ENCODE measurements around the gene LGALS9B.
"Not testable (repeated sequence)": the region's sequence is repeated elsewhere in the genome, so short reads cannot be mapped to it uniquely, and the experiment has no call there.

LGALS9B gene

DNA sequence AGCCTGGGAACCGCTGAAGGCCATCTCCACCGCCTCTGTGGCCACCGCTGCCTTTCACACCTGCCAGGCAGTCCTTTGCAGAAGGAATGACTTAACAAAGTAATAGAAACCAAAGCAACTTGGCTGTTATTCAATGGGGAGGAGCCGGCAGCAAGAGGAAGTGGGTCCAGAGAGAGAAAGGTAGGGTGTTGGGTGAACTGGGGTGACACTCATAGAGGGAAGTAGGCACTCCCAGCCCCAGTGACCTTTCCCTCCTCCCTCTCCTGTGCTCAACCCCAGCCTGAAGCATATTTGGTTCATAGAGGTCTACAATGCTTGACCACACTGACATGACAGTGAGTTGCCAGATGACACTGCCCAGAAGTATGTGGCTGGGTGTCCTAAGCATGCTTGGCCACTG lies at the start of gene LGALS9B:
TSS of gene LGALS9B (minus strand) at position 93 of the 400 bp plus-strand sequence. CDS start at position 24, 69 bp downstream.
- H3K27me3 ChIP-seq; DNase-seq; H3K9me3 ChIP-seq; H3K27ac ChIP-seq; H3K36me3 ChIP-seq; intact Hi-C loops (cut with DNase I; ENCODE audit: low total_unique reads); H3K4me3 ChIP-seq; H3K4me1 ChIP-seq: not testable (repeated sequence)

DNA sequence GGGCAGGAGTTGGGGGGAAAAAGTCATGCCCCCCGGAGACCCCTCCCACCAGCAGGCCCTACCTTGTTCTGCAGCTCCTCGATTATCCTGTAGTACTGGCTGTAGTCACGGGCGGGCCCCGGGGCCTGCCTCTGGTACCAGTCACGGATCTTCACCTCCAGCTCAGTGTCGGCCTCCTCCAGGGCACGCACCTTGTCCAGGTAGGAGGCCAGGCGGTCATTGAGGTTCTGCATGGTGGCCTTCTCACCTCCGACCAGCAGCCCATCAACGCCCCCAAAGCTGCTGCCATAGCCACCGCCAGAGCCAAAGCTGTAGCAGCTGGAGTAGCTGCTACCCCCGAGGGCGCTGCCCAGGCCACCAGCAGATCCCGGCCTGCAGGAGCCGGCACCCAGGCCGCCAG lies 49.6 kb upstream of the LGALS9B start:
- H3K36me3 ChIP-seq; H3K9me3 ChIP-seq; H3K4me3 ChIP-seq; H3K27ac ChIP-seq; H3K27me3 ChIP-seq; intact Hi-C loops (cut with DNase I; ENCODE audit: low total_unique reads); DNase-seq; H3K4me1 ChIP-seq: not testable (repeated sequence)

- not testable (repeated sequence) for DNase-seq
Observed at GRCh38 chr17:20515099-20515498, 47.8 kb upstream of the LGALS9B start.

GRCh38 chr17:20513539-20513938 lies 46.2 kb upstream of the LGALS9B start:
- H3K36me3 ChIP-seq; H3K9me3 ChIP-seq; H3K27me3 ChIP-seq; H3K4me1 ChIP-seq; H3K4me3 ChIP-seq; H3K27ac ChIP-seq; DNase-seq; intact Hi-C loops (cut with DNase I; ENCODE audit: low total_unique reads): not testable (repeated sequence)

More at GRCh38 chr17:20515099-20515498, 47.8 kb upstream of the LGALS9B start:
- H3K27me3 ChIP-seq; intact Hi-C loops (cut with DNase I; ENCODE audit: low total_unique reads); H3K36me3 ChIP-seq; H3K4me3 ChIP-seq; H3K27ac ChIP-seq; H3K4me1 ChIP-seq; H3K9me3 ChIP-seq: not testable (repeated sequence)

DNA sequence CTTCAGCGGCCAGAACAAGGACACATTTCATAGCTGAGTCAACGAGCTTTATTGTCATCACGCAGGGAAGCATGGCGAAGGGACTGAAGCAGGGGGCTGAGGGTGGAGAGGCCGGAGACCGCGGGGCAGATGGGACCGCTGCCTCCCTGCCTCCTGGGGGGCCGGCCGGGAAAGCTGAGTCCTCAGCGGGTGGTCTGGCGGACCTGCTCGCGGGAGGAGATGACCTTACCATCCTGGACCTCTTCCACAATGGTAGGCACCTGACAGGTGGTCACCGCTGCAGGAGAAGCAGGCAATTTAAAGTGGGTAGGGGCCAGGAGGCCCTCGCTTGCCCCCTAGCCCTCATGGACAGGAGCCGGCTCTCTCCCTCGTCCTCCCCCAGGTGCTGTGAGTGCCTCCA lies 45.0 kb upstream of the LGALS9B start:
- H3K36me3 ChIP-seq; H3K27me3 ChIP-seq; H3K4me1 ChIP-seq; intact Hi-C loops (cut with DNase I; ENCODE audit: low total_unique reads); H3K4me3 ChIP-seq; DNase-seq; H3K27ac ChIP-seq; H3K9me3 ChIP-seq: not testable (repeated sequence)

DNA sequence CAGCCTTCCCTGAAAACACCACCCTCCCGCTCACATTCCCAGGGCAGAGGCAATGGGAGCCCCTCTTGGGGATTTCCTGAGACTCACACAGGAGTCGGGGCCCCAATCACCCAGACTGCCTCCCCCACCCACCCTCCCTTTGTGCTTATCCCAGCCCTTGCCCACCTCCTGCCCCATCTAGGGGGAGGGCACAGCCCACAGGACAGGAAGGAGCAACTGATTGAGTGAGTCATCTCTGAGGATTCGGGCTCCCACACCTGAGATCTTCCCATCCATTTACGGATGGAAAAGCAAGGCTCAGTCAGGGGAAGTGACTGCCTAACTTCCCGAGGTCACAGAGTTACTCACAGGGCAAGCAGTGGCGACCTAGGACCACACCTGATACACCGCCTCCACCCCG lies 44.4 kb upstream of the LGALS9B start:
- H3K4me1 ChIP-seq; H3K27ac ChIP-seq; H3K27me3 ChIP-seq; H3K9me3 ChIP-seq; H3K36me3 ChIP-seq; H3K4me3 ChIP-seq; DNase-seq; intact Hi-C loops (cut with DNase I; ENCODE audit: low total_unique reads): not testable (repeated sequence)

- H3K27me3 ChIP-seq; H3K27ac ChIP-seq; H3K9me3 ChIP-seq; DNase-seq; intact Hi-C loops (cut with DNase I; ENCODE audit: low total_unique reads); H3K4me1 ChIP-seq; H3K36me3 ChIP-seq; H3K4me3 ChIP-seq: not testable (repeated sequence)
Observed at GRCh38 chr17:20505333-20505732, 38.0 kb upstream of the LGALS9B start.

DNA sequence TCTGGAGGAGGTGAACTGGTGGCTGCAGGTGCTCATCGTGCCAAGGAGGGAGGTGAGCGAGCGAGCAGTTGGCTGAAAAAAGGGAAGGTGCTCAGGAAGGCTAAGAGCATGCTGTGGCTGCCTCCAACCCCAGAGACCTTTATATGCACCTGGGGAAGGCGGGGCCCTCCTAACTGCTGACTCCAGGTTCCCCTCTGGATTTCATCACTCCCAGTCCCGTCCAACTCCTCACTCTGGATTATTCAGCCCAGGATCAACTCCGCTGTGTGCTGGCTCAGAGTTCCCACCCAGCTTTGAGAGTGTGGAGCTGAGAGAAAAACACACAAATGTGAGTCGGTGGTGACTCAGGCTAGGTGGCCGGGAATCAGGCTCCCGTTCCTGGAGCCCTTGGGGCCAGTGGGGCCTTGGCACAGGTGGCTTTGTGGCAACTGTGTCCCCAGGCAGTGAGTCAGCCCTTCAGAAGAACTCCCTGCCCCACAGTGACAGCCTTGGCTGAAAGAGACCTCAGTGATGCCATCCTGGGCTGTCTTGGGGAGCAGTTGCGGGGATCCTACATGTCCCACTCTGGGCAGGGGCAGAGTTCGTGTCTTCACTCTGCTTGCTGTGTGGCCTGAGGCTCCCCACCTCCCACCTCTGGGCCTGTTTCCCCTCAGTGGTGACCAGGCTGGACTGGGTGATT lies 37.2 kb upstream of the LGALS9B start:
- H3K27me3 ChIP-seq; H3K4me3 ChIP-seq; intact Hi-C loops (cut with DNase I; ENCODE audit: low total_unique reads); H3K36me3 ChIP-seq; H3K4me1 ChIP-seq; H3K9me3 ChIP-seq; DNase-seq; H3K27ac ChIP-seq: not testable (repeated sequence)

- H3K27me3 ChIP-seq; intact Hi-C loops (cut with DNase I; ENCODE audit: low total_unique reads); H3K9me3 ChIP-seq; H3K27ac ChIP-seq; H3K4me3 ChIP-seq; H3K4me1 ChIP-seq; DNase-seq; H3K36me3 ChIP-seq: not testable (repeated sequence)
Observed at GRCh38 chr17:20501896-20502295, 34.6 kb upstream of the LGALS9B start.

- H3K4me1 ChIP-seq; H3K9me3 ChIP-seq; H3K27ac ChIP-seq; DNase-seq; H3K27me3 ChIP-seq; H3K4me3 ChIP-seq; intact Hi-C loops (cut with DNase I; ENCODE audit: low total_unique reads); H3K36me3 ChIP-seq: not testable (repeated sequence)
Observed at GRCh38 chr17:20500346-20500745, 33.0 kb upstream of the LGALS9B start.

DNA sequence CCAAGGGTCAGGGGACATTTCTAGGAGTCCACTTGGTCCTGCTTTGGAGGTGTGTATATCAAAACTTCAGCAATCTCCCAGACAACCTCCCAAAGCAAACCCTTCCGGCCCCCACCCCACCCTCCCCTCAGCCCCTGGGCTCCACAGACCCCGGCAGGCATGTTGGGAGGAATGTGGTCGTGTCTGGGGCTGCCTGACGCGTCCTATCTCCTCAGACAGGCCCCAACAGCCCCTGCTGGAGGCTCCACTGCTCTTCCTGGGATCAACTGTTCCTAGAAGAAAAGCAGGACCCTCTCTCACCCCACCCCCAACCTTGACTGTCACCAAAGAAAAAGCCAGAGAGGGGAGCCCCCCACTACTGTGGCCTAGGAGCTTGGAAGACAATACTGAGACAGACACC lies 28.1 kb upstream of the LGALS9B start:
- peak in 1 of 2 donors; percentile 17 for DNase-seq
- H3K4me1 ChIP-seq; intact Hi-C loops (cut with DNase I; ENCODE audit: low total_unique reads): not testable (repeated sequence)

GRCh38 chr17:20494735-20495134 lies 27.4 kb upstream of the LGALS9B start:
- intact Hi-C loops (cut with DNase I; ENCODE audit: low total_unique reads); H3K27me3 ChIP-seq; H3K27ac ChIP-seq; H3K36me3 ChIP-seq; H3K9me3 ChIP-seq; H3K4me1 ChIP-seq; H3K4me3 ChIP-seq: not testable (repeated sequence)
- DNase-seq, result peak in 1 of 2 donors; percentile 32

More for the DNA sequence above, 28.1 kb upstream of the LGALS9B start:
- not testable (repeated sequence) for H3K36me3 ChIP-seq, H3K9me3 ChIP-seq, H3K27me3 ChIP-seq, H3K27ac ChIP-seq, H3K4me3 ChIP-seq

GRCh38 chr17:20494147-20494546 lies 26.8 kb upstream of the LGALS9B start:
- H3K9me3 ChIP-seq; H3K4me3 ChIP-seq; intact Hi-C loops (cut with DNase I; ENCODE audit: low total_unique reads); H3K36me3 ChIP-seq; H3K27ac ChIP-seq; H3K4me1 ChIP-seq; H3K27me3 ChIP-seq: not testable (repeated sequence)
- peak in 1 of 2 donors; percentile 23 for DNase-seq

GRCh38 chr17:20492971-20493370 lies 25.6 kb upstream of the LGALS9B start:
- H3K27ac ChIP-seq; H3K4me1 ChIP-seq; H3K36me3 ChIP-seq; intact Hi-C loops (cut with DNase I; ENCODE audit: low total_unique reads); DNase-seq; H3K27me3 ChIP-seq; H3K4me3 ChIP-seq; H3K9me3 ChIP-seq: not testable (repeated sequence)

GRCh38 chr17:20492099-20492498 lies 24.8 kb upstream of the LGALS9B start:
- H3K27me3 ChIP-seq; intact Hi-C loops (cut with DNase I; ENCODE audit: low total_unique reads); H3K4me1 ChIP-seq; H3K27ac ChIP-seq; DNase-seq; H3K9me3 ChIP-seq; H3K36me3 ChIP-seq; H3K4me3 ChIP-seq: not testable (repeated sequence)

Measured in tibial artery (tissue), 4 donors.